Epithelial cell of esophagus (primary cell): ENCODE results near the gene PRAMEF18.
"Not testable (repeated sequence)": the region's sequence is repeated elsewhere in the genome, so short reads cannot be mapped to it uniquely, and the experiment has no call there.

Experiments used
- DNase-seq: peaks from one replicate; pipeline ENCODE4 v3.0.0; 2010; ENCODE audit warnings: low read depth
- H3K4me3 ChIP-seq: 2 replicates; pipeline ENCODE4 v1.5.1; 2011; ENCODE audit warnings: mild to moderate bottlenecking, low read length, control low read depth
- TF ChIP-seq, protein P1 (sequence below): IDR thresholded peaks from 2 replicates; pipeline ENCODE4 v1.5.1; 2011; ENCODE audit warnings: low read depth, mild to moderate bottlenecking, low read length, control low read depth, inconsistent platforms; ENCODE audit not compliant: insufficient read depth; ENCODE audit errors: missing control alignments

Gene PRAMEF18

DNA sequence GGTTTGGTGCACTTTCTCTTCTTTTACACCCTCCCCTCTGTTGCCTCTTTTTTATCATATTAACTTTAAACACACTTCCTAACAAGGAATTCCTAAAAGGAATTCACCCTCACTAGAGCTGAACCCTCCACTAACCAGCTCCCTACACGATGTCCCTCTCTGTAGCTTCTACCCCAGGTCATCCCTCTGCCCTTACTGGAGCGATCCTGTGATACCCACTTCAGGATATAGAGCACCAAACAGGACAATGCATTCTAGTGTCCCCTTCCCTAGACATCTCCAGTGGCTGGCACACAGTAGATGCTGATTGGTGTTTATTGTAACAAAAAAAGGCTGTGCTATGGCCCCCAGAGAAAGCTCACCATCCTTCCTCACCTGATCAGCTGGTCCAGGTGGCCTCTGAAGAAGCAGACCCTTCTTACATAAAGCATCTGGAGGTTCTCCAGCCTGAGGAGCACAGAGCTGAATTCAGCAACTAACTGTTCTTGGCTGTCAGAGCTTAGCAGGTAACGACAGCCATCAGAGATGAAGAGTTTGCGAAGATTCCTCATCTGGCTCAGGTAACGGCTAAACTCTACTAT is 1.4 kb downstream of the PRAMEF18 start:
- no peak overlapping the region for H3K4me3 ChIP-seq
- DNase-seq: no peak

DNA sequence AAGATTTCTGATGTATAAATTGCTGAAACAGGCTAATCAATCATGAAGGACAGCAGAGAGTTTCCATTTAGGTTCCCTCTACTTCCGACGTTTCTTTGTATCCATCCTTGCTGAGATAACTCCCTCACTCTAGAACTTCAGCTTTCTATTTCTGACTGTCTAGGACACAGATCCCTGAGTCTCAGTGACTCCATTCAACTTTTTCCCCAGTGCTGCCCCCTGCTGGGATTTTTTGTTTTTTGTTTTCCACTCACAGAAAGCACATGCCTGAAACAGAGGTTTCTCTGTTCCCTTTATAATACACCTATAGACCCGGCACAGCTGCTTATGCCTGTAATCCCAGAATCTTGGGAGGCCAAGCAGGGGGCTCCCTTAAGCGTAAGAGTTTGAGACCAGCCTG is 3.2 kb downstream of the PRAMEF18 start:
- not testable (repeated sequence) for H3K4me3 ChIP-seq, DNase-seq

More for the DNA sequence above, 1.4 kb downstream of the PRAMEF18 start:
- TF ChIP-seq, protein P1, sequence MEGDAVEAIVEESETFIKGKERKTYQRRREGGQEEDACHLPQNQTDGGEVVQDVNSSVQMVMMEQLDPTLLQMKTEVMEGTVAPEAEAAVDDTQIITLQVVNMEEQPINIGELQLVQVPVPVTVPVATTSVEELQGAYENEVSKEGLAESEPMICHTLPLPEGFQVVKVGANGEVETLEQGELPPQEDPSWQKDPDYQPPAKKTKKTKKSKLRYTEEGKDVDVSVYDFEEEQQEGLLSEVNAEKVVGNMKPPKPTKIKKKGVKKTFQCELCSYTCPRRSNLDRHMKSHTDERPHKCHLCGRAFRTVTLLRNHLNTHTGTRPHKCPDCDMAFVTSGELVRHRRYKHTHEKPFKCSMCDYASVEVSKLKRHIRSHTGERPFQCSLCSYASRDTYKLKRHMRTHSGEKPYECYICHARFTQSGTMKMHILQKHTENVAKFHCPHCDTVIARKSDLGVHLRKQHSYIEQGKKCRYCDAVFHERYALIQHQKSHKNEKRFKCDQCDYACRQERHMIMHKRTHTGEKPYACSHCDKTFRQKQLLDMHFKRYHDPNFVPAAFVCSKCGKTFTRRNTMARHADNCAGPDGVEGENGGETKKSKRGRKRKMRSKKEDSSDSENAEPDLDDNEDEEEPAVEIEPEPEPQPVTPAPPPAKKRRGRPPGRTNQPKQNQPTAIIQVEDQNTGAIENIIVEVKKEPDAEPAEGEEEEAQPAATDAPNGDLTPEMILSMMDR: no peak

DNA sequence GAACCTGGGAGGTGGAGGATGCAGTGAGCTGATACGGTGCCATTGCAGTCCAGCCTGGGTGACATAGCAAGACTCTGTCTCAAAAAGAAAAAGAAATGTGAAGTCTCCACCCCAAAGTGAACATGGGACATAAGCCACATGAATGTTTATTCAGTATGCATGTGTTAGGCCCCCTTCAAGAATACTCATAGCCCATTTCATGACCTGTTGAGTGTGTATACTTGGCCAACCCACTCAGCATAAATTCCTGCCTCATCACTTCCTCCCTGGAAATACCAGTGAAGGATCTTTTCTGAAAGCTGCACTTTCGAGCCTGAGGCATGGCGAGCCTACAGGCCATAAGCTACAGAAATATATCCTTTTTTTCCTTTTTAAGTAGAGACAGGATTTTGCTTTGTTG is 6.8 kb downstream of the PRAMEF18 start:
- not testable (repeated sequence) for H3K4me3 ChIP-seq, DNase-seq

DNA sequence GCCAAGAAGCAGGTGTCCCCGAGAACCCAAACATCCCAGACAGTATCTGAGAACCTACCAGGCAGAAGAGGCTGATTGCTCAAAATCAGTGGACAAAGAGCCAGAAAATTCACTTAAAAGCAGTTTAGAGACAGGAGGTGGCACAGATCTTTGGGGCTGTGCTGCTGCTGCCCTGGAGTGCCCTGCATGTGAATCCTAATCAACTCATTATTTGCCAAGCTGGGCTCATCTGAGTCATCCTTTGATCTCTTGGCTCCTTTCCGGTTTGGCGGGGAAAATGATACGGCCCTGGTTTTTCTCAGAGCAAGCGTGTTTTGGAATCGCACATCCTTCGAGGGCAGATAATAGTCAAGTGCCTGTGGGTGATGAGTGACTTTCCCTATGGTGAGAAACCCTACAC is 9.3 kb downstream of the PRAMEF18 start:
- H3K4me3 ChIP-seq, DNase-seq: not testable (repeated sequence)

DNA sequence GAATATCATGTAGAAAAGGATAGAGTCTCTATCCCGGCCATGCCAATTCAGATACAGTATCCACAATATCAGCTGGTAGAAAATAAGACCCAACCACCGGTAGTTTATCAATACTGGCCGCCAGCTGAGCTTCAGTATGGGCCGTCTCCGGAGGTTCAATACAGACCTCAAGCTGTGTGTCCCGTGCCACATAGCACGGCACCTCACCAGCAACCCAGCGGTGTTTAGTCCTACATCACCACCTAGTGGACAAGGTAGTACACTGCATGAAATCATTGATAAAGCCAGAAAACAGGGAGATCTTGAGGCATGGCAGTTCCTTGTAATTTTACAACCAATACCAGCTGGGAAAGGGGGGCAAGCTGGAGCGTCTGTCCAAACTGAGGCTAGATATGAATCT is 17.2 kb downstream of the PRAMEF18 start:
- not testable (repeated sequence) for DNase-seq, H3K4me3 ChIP-seq

DNA sequence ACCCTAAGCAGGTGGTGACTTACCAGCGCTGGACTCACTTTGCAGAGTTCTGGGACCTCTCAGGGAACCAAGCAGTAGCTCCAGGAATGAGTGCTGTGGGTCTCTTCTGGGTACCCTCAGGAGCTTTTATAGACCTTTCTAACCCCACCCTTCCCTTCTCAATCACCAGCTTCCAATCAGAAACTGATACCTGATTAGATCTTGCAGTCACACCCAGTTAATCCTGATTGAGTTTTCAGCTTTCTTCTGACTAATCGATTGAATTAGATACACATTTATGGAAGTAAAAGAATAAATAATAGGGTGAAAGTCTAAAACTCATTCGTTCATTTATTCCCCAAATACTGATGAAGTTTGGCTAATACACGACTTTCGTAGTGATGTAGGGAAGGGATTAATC is 24.6 kb downstream of the PRAMEF18 start, which contains the start of gene PRAMEF13:
PRAMEF13 (minus strand) TSS at position 101 of the 400 bp plus-strand sequence. CDS start 1,820 bp downstream, outside the sequence.
- H3K4me3 ChIP-seq, DNase-seq: not testable (repeated sequence)
